Transverse colon (tissue), 4 donors: ENCODE measurements around the gene CLDN20.

Experiments
- EP300 ChIP-seq: sonication (generic); formaldehyde crosslinking; IDR thresholded peaks from one replicate; pipeline ENCODE4 v1.6.1; 2017; ENCODE audit warnings: antibody characterized with exemption, low read depth
- POLR2A ChIP-seq: fragments of 450-650 bp; IDR thresholded peaks from one replicate; pipeline ENCODE4 v1.6.1; 2016; ENCODE audit warnings: antibody characterized with exemption, mild to moderate bottlenecking, moderate library complexity
- POLR2AphosphoS5 ChIP-seq, 3 donors: sonication (generic); formaldehyde crosslinking; IDR thresholded peaks; one replicate each; pipeline ENCODE4 v1.6.1; 2016; ENCODE audit warnings: antibody characterized with exemption in 3 of 3
- TF ChIP-seq, protein P1 (sequence below), 5 experiments: fragments of 200-600 bp in 3 of 5; fragments of 450-650 bp in 2 of 5; sonication (generic) in 3 of 5; IDR thresholded peaks; 1 replicate in 2 of 5; 2 replicates in 3 of 5; pipeline ENCODE4 v1.5.1; 2016 to 2017; ENCODE audit warnings: antibody characterized with exemption in 5 of 5, inconsistent platforms in 3 of 5, mild to moderate bottlenecking in 2 of 5, moderate library complexity in 1 of 5

DNA sequence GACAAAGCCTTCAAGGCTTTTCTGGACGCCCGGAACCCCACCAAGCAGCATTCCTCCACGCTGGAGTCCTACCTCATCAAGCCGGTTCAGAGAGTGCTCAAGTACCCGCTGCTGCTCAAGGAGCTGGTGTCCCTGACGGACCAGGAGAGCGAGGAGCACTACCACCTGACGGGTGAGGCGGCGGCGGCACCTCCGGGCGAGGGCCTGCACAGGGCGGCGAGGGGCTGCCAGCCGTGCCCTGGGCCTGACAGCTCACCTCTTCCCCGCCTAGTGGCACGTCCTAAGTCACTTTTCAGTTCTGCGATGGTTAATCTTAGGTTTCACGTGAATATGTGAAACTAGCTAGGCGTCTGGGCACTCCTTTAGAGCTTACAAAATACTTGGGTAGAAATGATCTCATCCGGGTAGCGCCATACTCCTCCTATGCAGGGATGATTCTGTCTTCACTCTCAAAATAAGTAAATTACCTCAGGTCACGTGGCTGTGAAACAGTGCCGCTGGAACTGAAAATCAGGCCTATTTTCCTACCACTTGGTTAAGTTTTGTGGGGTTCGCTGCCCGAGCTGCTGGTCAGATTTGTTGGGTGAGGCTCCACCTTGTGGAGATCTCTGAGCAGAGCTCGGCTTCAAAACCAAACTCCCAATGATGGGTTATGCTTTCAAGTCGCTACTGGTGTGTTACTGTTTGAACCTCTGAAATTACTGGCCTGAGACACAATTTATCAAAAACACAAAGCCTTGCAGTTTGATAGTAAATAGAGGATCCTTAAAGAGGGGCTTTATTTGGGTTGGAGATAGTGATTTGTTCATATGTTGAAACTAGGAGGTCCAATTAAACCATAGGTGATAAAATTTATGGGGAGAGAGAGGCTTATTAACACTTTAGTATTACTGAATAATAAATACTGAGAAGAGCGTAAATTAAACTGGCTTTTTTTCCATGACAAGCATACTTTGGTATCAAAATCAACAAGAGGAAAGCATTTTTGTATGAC lies 15.5 kb upstream of the CLDN20 start:
- TF ChIP-seq, protein P1, sequence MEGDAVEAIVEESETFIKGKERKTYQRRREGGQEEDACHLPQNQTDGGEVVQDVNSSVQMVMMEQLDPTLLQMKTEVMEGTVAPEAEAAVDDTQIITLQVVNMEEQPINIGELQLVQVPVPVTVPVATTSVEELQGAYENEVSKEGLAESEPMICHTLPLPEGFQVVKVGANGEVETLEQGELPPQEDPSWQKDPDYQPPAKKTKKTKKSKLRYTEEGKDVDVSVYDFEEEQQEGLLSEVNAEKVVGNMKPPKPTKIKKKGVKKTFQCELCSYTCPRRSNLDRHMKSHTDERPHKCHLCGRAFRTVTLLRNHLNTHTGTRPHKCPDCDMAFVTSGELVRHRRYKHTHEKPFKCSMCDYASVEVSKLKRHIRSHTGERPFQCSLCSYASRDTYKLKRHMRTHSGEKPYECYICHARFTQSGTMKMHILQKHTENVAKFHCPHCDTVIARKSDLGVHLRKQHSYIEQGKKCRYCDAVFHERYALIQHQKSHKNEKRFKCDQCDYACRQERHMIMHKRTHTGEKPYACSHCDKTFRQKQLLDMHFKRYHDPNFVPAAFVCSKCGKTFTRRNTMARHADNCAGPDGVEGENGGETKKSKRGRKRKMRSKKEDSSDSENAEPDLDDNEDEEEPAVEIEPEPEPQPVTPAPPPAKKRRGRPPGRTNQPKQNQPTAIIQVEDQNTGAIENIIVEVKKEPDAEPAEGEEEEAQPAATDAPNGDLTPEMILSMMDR (IDR thresholded peaks at IDR 0.05) = peak; percentile 55 to 63 (median 59)
- TF ChIP-seq POLR2A = no peak
- TF ChIP-seq POLR2AphosphoS5 (IDR thresholded peaks at IDR 0.05) = no peak
- TF ChIP-seq EP300 = no peak
